Common myeloid progenitor, CD34-positive (primary cell): Measurements from ENCODE around the gene NKTR.
"Not testable (repeated sequence)": the region's sequence is repeated elsewhere in the genome, so short reads cannot be mapped to it uniquely, and the experiment has no call there.

ENCODE experiments used
- CTCF ChIA-PET: fragments of 350-600 bp; sonication (Branson Sonifier 250); formaldehyde crosslinking; loops from one replicate; lab custom pipeline; 2021; ENCODE audit warnings: antibody characterized with exemption; lab: Charles Lee
- POLR2A ChIA-PET: fragments of 350-600 bp; sonication (Branson Sonifier 250); formaldehyde crosslinking; loops from one replicate; lab custom pipeline; 2021; ENCODE audit warnings: antibody characterized with exemption; lab: Charles Lee
- DNase-seq, 3 donors: peaks; one replicate each; pipeline versions ENCODE4 v3.0.0 to v3.0.0-alpha.2; 2013
- H3K27ac ChIP-seq, 2 experiments: 1 replicate in 1 of 2; 2 replicates in 1 of 2; pipeline ENCODE4 v1.7.0; 2013; ENCODE audit warnings: inconsistent platforms in 2 of 2, low read length in 2 of 2, mild to moderate bottlenecking in 2 of 2, low read depth in 1 of 2, moderate library complexity in 1 of 2; ENCODE audit not compliant: severe bottlenecking in 2 of 2, insufficient read depth in 1 of 2, poor library complexity in 1 of 2
- H3K27me3 ChIP-seq, 5 experiments: replicated peaks in 2 of 5; 1 replicate in 3 of 5; 2 replicates in 2 of 5; pipeline versions ENCODE4 v1.6.1 to v1.7.0; 2013; ENCODE audit warnings: low read length in 4 of 5, mild to moderate bottlenecking in 2 of 5, moderate library complexity in 2 of 5, inconsistent platforms in 1 of 5; ENCODE audit not compliant: insufficient read depth in 5 of 5, control insufficient read depth in 4 of 5
- H3K36me3 ChIP-seq, 4 experiments: 1 replicate in 2 of 4; 2 replicates in 2 of 4; pipeline versions ENCODE4 v1.6.1 to v1.7.0; 2013; ENCODE audit warnings: low read length in 3 of 4, control low read depth in 1 of 4, mild to moderate bottlenecking in 1 of 4; ENCODE audit not compliant: control insufficient read depth in 4 of 4, insufficient read depth in 4 of 4
- H3K4me1 ChIP-seq, 4 experiments: 1 replicate in 3 of 4; 2 replicates in 1 of 4; pipeline versions ENCODE4 v1.6.1 to v1.7.1; 2013; ENCODE audit warnings: low read length in 3 of 4, mild to moderate bottlenecking in 3 of 4, control low read depth in 1 of 4, inconsistent platforms in 1 of 4, moderate library complexity in 1 of 4; ENCODE audit not compliant: control insufficient read depth in 4 of 4, insufficient read depth in 4 of 4; ENCODE audit errors: control extremely low read depth in 1 of 4
- H3K4me3 ChIP-seq, 7 experiments: 1 replicate in 4 of 7; 2 replicates in 3 of 7; pipeline versions ENCODE4 v1.5.1 to v1.7.0; 2013; ENCODE audit warnings: mild to moderate bottlenecking in 7 of 7, low read length in 6 of 7, moderate library complexity in 6 of 7, inconsistent platforms in 2 of 7, low read depth in 2 of 7, control low read depth in 1 of 7; ENCODE audit not compliant: insufficient read depth in 4 of 7, control insufficient read depth in 1 of 7; ENCODE audit errors: extremely low read depth in 1 of 7
- H3K9me3 ChIP-seq, 5 experiments: 1 replicate in 4 of 5; 2 replicates in 1 of 5; pipeline versions ENCODE4 v1.6.1 to v1.7.1; 2013; ENCODE audit warnings: low read length in 4 of 5, mild to moderate bottlenecking in 2 of 5, inconsistent platforms in 1 of 5, low read depth in 1 of 5, moderate library complexity in 1 of 5; ENCODE audit not compliant: control insufficient read depth in 4 of 5, insufficient read depth in 2 of 5; ENCODE audit errors: control extremely low read depth in 1 of 5
- WGBS: methylation state at CpG from one replicate; pipeline ENCODE4 v1.1.5; 2013; ENCODE audit not compliant: insufficient coverage; 5-methylcytosine and 5-hydroxymethylcytosine counted together

The NKTR gene

DNA sequence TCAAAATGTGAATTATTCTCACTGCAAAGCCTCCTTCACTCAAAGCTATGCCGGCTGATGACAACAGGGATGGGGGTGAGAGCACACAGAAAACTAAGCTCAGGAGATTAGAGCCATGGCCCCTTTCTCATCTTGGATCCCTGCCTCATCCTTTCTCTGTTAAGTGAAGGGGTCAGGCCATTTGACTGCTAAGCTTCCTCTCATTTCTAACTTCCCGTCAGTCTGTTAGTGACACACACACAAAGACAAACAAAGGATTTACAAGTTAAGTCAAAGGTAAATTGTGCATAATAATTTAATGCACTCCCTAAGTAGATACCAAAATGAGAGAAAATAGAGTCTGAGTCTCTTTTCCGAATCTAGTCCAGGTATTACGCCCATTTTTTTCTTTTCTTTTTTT is 8.7 kb upstream of the NKTR start:
- peak overlapping the region in 1 of 2 experiments; percentile 83 for H3K27ac ChIP-seq
- peaks cover 6 to 22% (median 13%) of the 10 kb centered on the region in 4 experiments for H3K4me1 ChIP-seq
- ChIA-PET CTCF (interaction anchor here (0.7 to 6.0 kb wide), 7 partner anchors 10 to 45 kb away, joined by 3 to 25 read pairs (median 7); partner anchors contain the start of gene SEC22C), POLR2A (interaction anchor here (1.9 kb wide), 1 partner anchor 9 kb away, joined by 13 read pairs; the partner anchor contains the start of gene NKTR)
- DNase-seq = no peak
- H3K27me3 ChIP-seq = no peaks in the 10 kb centered on the region
- H3K36me3 ChIP-seq = peaks cover 4 to 25% (median 14%) of the 10 kb centered on the region in 4 experiments
- 100% methylated on average over 3 of the region's 4 CpGs for WGBS
- no peaks in the 10 kb centered on the region for H3K9me3 ChIP-seq
- peak overlapping the region in 6 of 7 experiments; percentile 71 to 89 (median 78) for H3K4me3 ChIP-seq

DNA sequence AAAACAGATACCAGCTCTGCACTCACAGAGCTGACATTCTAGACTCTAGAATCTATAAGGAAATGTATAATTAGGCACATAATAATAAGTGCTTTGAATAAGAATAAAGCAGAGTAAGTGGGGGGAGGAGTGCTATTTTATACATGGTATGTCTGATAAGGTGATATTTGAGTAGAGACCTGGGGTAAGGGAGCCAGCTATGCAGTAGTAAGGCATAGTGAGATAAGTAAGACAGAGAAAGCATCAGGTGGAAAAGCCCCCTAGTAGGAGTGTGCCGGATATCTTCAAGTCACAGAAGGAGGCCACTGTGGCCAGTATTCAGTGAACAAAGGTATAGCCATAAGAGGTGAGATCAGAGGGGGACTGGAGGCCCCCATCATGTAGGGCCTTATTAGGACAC is 6.9 kb upstream of the NKTR start:
- H3K27ac ChIP-seq = no peak overlapping the region
- ChIA-PET CTCF (interaction anchor here (1.0 to 6.0 kb wide), 6 partner anchors 8 to 43 kb away, joined by 3 to 25 read pairs (median 4); partner anchors contain the start of gene SEC22C), POLR2A (interaction anchor here (0.6 kb wide), 1 partner anchor 137 kb away, joined by 3 read pairs; no protein-coding TSS in a partner anchor)
- H3K4me3 ChIP-seq = no peak overlapping the region
- H3K36me3 ChIP-seq = peaks cover 4 to 28% (median 14%) of the 10 kb centered on the region in 4 experiments
- 100% methylated on average over 1 of the region's 1 CpG for WGBS
- H3K4me1 ChIP-seq = peaks cover 6 to 22% (median 13%) of the 10 kb centered on the region in 4 experiments
- H3K9me3 ChIP-seq = no peaks in the 10 kb centered on the region
- no peaks in the 10 kb centered on the region for H3K27me3 ChIP-seq
- DNase-seq = no peak

DNA sequence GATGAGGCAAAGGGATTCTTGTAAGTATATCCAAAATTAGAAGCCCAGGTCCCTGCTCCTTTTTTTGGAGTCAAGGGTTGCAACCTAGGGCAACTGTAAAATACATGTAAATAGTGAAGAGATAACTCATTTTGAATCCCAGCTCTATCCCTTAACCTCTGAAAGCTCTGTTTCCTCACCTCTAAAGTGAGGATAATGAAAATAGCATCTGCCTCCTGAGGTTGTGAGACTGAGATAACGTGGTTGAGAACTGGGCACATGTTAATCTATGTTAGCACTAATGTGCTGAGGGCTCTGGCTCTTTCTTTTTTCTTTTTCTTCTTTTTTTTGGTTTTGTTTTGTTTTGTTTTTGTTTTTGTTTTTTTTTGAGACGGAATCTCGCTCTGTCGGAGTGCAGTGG is 4.8 kb upstream of the NKTR start:
- H3K9me3 ChIP-seq = no peaks in the 10 kb centered on the region
- H3K27ac ChIP-seq = no peak overlapping the region
- 94% methylated on average over 3 of the region's 4 CpGs for WGBS
- peaks cover 4 to 28% (median 14%) of the 10 kb centered on the region in 4 experiments for H3K36me3 ChIP-seq
- ChIA-PET CTCF (interaction anchor here (6.0 kb wide), 1 partner anchor 14 kb away, joined by 25 read pairs; the partner anchor contains the start of gene SEC22C), POLR2A (no interaction called here)
- no peak overlapping the region for H3K4me3 ChIP-seq
- H3K4me1 ChIP-seq = peaks cover 6 to 14% (median 12%) of the 10 kb centered on the region in 4 experiments
- DNase-seq = peak in 1 of 3 donors; percentile 26
- H3K27me3 ChIP-seq = no peaks in the 10 kb centered on the region

DNA sequence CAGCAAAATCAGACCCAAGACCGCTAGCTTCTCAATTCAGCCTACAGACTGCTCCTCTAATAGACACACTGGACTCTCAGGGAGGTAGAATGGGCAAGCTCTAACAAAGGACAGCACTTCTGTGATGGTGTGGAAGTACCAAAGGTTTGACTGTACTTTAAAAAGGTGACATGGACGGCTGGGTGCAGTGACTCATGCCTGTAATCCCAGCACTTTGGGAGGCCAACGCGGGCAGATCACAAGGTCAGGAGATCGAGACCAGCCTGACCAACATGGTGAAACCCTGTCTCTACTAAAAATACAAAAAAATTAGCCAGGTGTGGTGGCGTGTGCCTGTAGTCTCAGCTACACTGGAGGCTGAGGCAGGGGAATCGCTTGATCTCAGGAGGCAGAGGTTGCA is 3.4 kb upstream of the NKTR start:
- H3K27me3 ChIP-seq, H3K9me3 ChIP-seq, H3K27ac ChIP-seq, H3K4me3 ChIP-seq, POLR2A ChIA-PET, DNase-seq, H3K4me1 ChIP-seq: not testable (repeated sequence)
- WGBS = 100% methylated on average over 7 of the region's 7 CpGs
- CTCF ChIA-PET = interaction anchor here (1.1 to 2.0 kb wide), 5 partner anchors 11 to 40 kb away, joined by 3 to 10 read pairs (median 5); no protein-coding TSS in a partner anchor
- H3K36me3 ChIP-seq = peaks cover 4 to 24% (median 14%) of the 10 kb centered on the region in 4 experiments

DNA sequence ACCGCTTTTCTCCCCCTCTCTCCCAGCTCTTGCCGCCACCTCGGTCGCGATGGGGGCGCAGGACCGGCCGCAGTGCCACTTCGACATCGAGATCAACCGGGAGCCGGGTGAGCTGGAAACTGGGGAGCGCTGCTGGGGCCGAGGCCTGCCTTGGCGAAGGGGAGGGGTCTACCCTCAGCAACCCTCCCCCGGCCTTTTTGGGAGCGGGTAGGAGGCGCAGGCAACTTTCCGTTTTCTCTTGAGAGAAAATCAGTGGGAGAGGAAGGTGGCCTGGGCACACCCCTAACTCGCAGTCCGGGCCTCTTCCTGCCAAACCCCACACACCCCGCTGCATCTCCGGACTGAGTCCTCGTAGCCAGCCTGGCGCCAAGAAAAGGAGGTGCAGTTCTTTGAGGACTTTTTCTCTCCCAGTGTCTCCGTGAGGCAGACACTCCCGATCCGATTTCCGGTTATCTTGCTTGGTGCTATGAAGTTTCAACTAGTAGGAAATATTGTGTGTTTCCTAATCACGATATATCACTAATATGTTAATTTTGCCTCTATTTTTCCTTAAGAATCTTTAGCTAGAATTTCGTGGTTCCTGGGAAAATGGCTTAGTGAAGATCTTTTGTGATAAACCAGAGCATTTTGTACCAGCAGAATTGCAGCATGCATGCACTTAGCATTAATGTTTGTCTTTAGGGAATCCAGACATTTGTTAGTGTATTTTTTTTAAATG is 631 bp downstream of the NKTR start:
- peak; percentile 70 to 90 (median 84) for DNase-seq
- Histone ChIP-seq H3K4me3 (peak overlapping the region; percentile 60 to 92 (median 84)), H3K27ac (peak overlapping the region; percentile 93 to 94), H3K9me3 (peaks cover 0 to 5% (median 0%) of the 10 kb centered on the region in 5 experiments), H3K27me3 (no peaks in the 10 kb centered on the region), H3K36me3 (peaks cover 0 to 19% (median 6%) of the 10 kb centered on the region in 4 experiments), H3K4me1 (peaks cover 6 to 20% (median 10%) of the 10 kb centered on the region in 4 experiments)
- 0% methylated on average over 18 of the region's 31 CpGs for WGBS
- ChIA-PET CTCF (interaction anchor here (1.0 to 4.9 kb wide), 8 partner anchors 8 to 36 kb away, joined by 3 to 50 read pairs (median 4); partner anchors contain the start of gene SS18L2), POLR2A (interaction anchor here (1.1 to 2.2 kb wide), 2 partner anchors 10 to 11 kb away, joined by 6 to 13 read pairs; partner anchors contain the start of gene SS18L2)

DNA sequence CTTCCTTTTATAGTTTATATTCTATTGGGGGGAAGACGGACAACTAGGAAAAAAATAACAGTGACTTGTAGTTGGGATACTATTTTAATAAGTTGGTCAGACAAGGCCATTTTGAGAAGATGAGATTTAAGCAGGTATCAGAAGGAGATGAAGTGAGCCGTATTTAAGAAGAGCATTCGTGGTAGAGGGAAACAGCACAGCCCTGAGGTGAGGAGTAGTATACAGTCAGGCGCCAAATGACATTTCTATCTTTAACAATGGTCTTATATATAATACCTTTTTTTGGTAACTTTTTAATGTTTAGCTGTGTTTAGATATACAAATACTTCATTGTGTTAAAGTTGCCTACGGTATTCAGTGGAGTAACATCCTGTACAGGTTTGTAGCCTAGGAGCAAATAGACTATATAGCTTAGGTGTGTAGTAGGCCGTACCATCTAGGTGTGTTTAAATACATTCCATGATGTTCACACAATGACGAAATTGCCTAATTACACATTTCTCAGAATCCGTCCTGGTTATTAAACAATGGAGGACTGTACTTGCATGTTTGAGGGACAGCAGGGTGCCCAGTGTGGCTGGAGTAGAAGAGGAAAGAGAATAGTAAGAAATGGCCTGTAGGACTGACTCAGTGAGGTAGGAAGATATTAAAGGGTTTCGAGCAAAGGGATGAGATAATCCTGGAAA is 1.6 kb downstream of the NKTR start:
- H3K27me3 ChIP-seq = no peaks in the 10 kb centered on the region
- peak overlapping the region; percentile 93 to 94 for H3K27ac ChIP-seq
- WGBS = 100% methylated on average over 1 of the region's 9 CpGs
- DNase-seq = no peak
- ChIA-PET POLR2A (interaction anchor here (0.7 to 2.2 kb wide), 2 partner anchors 11 to 95 kb away, joined by 3 to 13 read pairs; partner anchors contain the start of gene SS18L2), CTCF (interaction anchor here (0.7 to 4.9 kb wide), 8 partner anchors 9 to 115 kb away, joined by 3 to 50 read pairs (median 4); partner anchors contain the start of gene SS18L2)
- peak overlapping the region in 6 of 7 experiments; percentile 70 to 92 (median 84) for H3K4me3 ChIP-seq
- peaks cover 0 to 20% (median 7%) of the 10 kb centered on the region in 4 experiments for H3K36me3 ChIP-seq
- H3K4me1 ChIP-seq = peaks cover 6 to 20% (median 10%) of the 10 kb centered on the region in 4 experiments
- peaks cover 0 to 5% (median 0%) of the 10 kb centered on the region in 5 experiments for H3K9me3 ChIP-seq
